Measurements from ENCODE around the gene ASPHD1. TPM values are rescaled to one million over a fixed set of nuclear protein-coding genes. Genes with fewer than 3 reads are reported as not detected.
A peak's percentile ranks its signal among the peaks of the same experiment; 100 is the strongest.
"Not testable (repeated sequence)": the region's sequence is repeated elsewhere in the genome, so short reads cannot be mapped to it uniquely, and the experiment has no call there.

Gene ASPHD1
- total RNA-seq, 2 donors from 2014 or later, result 0.33 to 0.51 TPM

DNA sequence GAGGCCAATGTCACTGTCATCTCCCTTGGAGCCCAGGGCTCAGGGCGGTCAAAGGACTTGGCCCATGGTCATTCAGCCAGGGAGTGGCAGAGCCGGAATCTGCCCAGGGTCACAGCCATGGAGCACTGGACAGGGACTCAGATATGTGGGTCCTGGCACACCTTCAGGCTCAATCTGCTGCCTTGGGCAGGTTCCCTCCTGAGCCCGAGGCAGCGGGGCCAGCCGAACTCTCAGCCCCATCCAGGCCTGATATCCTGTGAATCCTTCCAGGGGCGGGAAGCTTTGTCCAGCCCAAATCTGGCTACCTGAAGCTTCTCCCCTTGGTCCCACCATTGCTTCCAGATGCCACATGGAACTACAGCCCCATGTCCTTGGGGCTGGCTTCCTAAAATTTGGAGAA is 25.1 kb upstream of the ASPHD1 start:
- intact Hi-C loops (cut with DNase I), result loop anchor here in 1 of 2 donors (10.0 kb wide), 1 partner anchor 70 kb away; no protein-coding TSS in a partner anchor
- no peak for DNase-seq (ENCODE audit: low spot score)

- intact Hi-C loops (cut with DNase I), result loop anchor here in 1 of 2 donors (10.0 kb wide), 1 partner anchor 69 kb away; no protein-coding TSS in a partner anchor
- DNase-seq (ENCODE audit: low spot score), result no peak
These were observed 24.1 kb upstream of the ASPHD1 start for GRCh38 chr16:29876217-29876593.

- intact Hi-C loops (cut with DNase I), result loop anchor here in 1 of 2 donors (10.0 kb wide), 1 partner anchor 68 kb away; no protein-coding TSS in a partner anchor
- no peak for DNase-seq (ENCODE audit: low spot score)
These were observed 23.6 kb upstream of the ASPHD1 start for GRCh38 chr16:29876594-29877249.

- DNase-seq (ENCODE audit: low spot score), result no peak
- intact Hi-C loops (cut with DNase I), result loop anchor here in 1 of 2 donors (10.0 kb wide), 1 partner anchor 67 kb away; no protein-coding TSS in a partner anchor
These were observed 22.9 kb upstream of the ASPHD1 start for GRCh38 chr16:29877266-29877961.

- intact Hi-C loops (cut with DNase I), result loop anchor here in 1 of 2 donors (10.0 kb wide), 1 partner anchor 67 kb away; no protein-coding TSS in a partner anchor
- no peak for DNase-seq (ENCODE audit: low spot score)
These were observed 22.1 kb upstream of the ASPHD1 start for GRCh38 chr16:29878172-29878571.

GRCh38 chr16:29881050-29881449 is 19.2 kb upstream of the ASPHD1 start:
- DNase-seq (ENCODE audit: low spot score), result no peak
- intact Hi-C loops (cut with DNase I), result no loop called here

- no peak for DNase-seq (ENCODE audit: low spot score)
- intact Hi-C loops (cut with DNase I), result no loop called here
These were observed 16.3 kb upstream of the ASPHD1 start for GRCh38 chr16:29883987-29884386.

DNA sequence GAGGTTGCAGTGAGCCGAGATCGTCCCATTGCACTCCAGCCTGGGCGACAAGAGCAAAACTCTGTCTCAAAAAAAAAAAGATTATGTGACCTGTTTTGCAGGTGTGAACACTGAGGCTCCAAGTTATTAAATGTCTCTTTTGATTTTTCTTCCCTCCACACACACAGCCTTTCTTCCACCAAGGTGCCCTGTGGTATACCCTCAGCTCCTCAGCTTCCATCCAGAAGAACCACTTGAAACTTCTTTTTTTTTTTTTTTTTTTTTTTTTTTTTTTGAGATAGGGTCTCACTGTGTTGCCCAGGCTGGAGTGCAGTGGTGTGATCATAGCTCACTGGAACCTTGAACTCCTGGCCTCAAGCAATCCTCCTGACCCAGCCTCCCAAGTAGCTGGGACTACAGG is 10.9 kb upstream of the ASPHD1 start:
- DNase-seq (ENCODE audit: low spot score); intact Hi-C loops (cut with DNase I): not testable (repeated sequence)

GRCh38 chr16:29891525-29892457 is 8.5 kb upstream of the ASPHD1 start:
- intact Hi-C loops (cut with DNase I), result no loop called here
- no peak for DNase-seq (ENCODE audit: low spot score)

DNA sequence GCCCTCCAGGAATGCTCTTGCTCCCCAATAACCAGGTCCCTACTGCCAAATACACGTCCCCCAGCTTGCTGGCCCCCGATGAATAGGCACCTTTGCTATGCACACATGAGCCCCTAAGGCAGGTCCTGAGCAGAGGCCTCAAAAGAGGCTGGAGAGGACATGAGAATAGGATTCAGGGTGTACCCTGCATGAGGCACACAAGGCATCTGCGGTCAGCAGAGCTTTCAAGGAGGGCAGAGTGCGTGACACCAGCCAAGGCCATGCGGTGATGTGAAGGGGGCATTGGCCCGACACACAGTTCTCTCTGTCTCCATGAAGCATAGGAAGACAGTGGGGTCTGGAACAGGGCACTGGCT is 7.9 kb upstream of the ASPHD1 start:
- no peak for DNase-seq (ENCODE audit: low spot score)
- intact Hi-C loops (cut with DNase I), result no loop called here

DNA sequence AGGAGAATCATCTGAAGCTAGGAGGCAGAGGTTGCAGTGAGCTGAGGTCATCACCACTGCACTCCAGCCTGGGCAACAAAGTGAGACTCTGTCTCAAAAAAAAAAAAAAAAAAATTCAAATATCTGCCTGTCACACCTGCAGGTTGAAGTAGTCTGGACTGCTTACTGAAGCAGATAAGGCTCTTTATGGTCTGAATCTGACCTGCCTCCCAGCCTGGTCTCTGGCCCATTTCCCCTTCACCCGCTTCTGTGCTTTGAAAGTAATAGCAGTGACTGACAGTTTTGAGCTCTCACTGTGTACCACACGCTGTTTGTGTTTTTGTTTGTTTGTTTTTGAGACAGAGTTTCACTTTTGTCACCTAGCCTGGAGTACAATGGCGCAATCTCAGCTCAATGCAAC is 6.7 kb upstream of the ASPHD1 start:
- intact Hi-C loops (cut with DNase I), result no loop called here
- no peak for DNase-seq (ENCODE audit: low spot score)

GRCh38 chr16:29894352-29894751 is 5.9 kb upstream of the ASPHD1 start:
- intact Hi-C loops (cut with DNase I), result no loop called here

GRCh38 chr16:29896841-29897240 is 3.4 kb upstream of the ASPHD1 start:
- intact Hi-C loops (cut with DNase I), result no loop called here
- DNase-seq (ENCODE audit: low spot score), result no peak

More at GRCh38 chr16:29894352-29894751, 5.9 kb upstream of the ASPHD1 start:
- DNase-seq (ENCODE audit: low spot score), result no peak

DNA sequence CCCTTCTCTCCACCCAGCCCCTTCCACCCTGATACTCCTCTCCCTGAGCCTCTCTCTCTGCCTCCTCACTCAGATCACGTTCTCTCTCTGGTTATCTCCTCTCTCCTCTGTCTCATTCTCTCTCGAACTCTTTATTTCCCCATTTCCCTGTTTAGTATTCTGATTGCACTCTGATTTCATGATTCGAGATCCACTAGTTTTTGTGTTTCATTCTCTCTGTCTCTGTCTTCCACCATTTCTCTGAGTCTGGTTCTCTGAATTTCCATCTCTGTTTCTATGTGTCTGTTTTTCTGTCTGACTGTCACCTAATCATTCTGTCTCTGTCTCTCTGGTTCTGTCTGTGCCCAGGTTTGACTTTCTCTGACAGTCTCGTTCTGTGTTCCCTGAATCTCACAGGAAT is 3.0 kb upstream of the ASPHD1 start:
- DNase-seq (ENCODE audit: low spot score), result no peak
- intact Hi-C loops (cut with DNase I), result no loop called here

GRCh38 chr16:29898135-29898803 is 2.0 kb upstream of the ASPHD1 start:
- no peak for DNase-seq (ENCODE audit: low spot score)
- intact Hi-C loops (cut with DNase I), result no loop called here

GRCh38 chr16:29898804-29899515 is 1.3 kb upstream of the ASPHD1 start:
- DNase-seq (ENCODE audit: low spot score), result no peak
- intact Hi-C loops (cut with DNase I), result no loop called here

GRCh38 chr16:29899516-29900101 is 679 bp upstream of the ASPHD1 start, which contains the start of gene SEZ6L2:
Gene SEZ6L2, minus strand, starts transcription at chr16:29899550. Its CDS starts 531 bp downstream, at chr16:29899019.
- intact Hi-C loops (cut with DNase I), result no loop called here
- DNase-seq (ENCODE audit: low spot score), result peak; percentile 92
